Measurements from ENCODE around the gene CHD2. TPM values are rescaled to one million over a fixed set of nuclear protein-coding genes. Genes with fewer than 3 reads are reported as not detected.

CHD2 gene
- total RNA-seq, 1 experiment from 2014 or later = 85.0 TPM

DNA sequence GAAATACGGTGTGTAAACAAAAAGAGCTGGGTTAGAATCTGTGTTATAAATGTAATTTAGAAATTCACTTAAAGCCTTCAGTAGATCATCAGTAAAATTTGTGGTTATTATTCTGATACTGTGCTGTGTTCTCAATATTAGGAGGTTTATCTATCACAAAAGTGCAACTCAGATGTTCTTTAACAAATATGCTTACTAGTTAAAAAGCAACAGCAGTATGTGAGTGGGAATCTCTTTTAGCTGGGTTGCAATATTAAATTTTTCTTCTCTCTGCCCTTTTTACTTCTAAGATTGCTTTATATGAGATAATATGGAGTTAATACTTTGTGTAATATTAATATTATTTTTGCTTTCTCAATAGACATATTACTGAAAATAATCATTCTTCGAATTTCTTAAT, 53.4 kb downstream of the CHD2 start:
- Histone ChIP-seq H3K27me3 (replicated peaks; ENCODE audit: control insufficient read depth, insufficient read depth, low read length) (no peaks in the 10 kb centered on the region), H3K9me3 (peaks cover 17% of the 10 kb centered on the region), H3K4me1 (no peaks in the 10 kb centered on the region), H3K4me3 (ENCODE audit: low read depth, low read length) (no peak overlapping the region), H3K36me3 (ENCODE audit: control insufficient read depth, insufficient read depth, low read length) (peaks cover 3% of the 10 kb centered on the region)
- no peak for DNase-seq
- no peak overlapping the region for H3K27ac Mint-ChIP-seq (ENCODE audit: unreplicated experiment)
- no peaks in the 10 kb centered on the region for H3K27me3 Mint-ChIP-seq (ENCODE audit: insufficient read depth, unreplicated experiment)
- peaks cover 12% of the 10 kb centered on the region for H3K9me3 Mint-ChIP-seq (ENCODE audit: unreplicated experiment)
- BruUV-seq (replicated peaks) = no TSS peak
- POLR2A ChIA-PET = no interaction called here
- H3K4me1 Mint-ChIP-seq (ENCODE audit: low read depth, unreplicated experiment) = no peaks in the 10 kb centered on the region
- peaks cover 92% of the 10 kb centered on the region for H3K36me3 Mint-ChIP-seq (ENCODE audit: insufficient read depth, unreplicated experiment)
- no peak overlapping the region for H3K4me3 Mint-ChIP-seq (ENCODE audit: unreplicated experiment)
- CTCF ChIA-PET = no interaction called here
- TF ChIP-seq, protein P1, sequence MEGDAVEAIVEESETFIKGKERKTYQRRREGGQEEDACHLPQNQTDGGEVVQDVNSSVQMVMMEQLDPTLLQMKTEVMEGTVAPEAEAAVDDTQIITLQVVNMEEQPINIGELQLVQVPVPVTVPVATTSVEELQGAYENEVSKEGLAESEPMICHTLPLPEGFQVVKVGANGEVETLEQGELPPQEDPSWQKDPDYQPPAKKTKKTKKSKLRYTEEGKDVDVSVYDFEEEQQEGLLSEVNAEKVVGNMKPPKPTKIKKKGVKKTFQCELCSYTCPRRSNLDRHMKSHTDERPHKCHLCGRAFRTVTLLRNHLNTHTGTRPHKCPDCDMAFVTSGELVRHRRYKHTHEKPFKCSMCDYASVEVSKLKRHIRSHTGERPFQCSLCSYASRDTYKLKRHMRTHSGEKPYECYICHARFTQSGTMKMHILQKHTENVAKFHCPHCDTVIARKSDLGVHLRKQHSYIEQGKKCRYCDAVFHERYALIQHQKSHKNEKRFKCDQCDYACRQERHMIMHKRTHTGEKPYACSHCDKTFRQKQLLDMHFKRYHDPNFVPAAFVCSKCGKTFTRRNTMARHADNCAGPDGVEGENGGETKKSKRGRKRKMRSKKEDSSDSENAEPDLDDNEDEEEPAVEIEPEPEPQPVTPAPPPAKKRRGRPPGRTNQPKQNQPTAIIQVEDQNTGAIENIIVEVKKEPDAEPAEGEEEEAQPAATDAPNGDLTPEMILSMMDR (IDR thresholded peaks at IDR 0.05; ENCODE audit: insufficient read depth in 1 of 2, low read depth in 1 of 2, low read length in 1 of 2, severe bottlenecking in 1 of 2, unreplicated experiment in 1 of 2) = no peak
- intact Hi-C loops (cut with micrococcal nuclease; ENCODE audit: unreplicated experiment) = no loop called here

DNA sequence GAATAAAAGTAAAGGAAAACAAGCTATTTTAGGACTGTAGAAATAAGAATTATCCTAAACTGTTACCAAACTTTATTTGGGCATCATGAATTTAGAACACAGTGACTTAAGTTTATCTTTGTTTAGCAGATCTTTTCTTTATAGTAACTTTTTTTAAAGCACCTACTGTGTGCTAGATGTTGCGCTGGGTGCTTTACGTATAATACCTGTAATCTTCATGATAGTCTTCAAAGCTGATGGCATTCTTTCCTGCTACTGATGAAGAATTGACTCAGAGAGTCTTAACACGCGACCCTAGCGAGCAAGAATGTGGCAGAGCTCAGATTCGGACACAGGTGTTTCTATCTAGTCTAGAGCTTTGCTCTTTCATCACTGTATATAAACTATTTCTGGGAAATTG, 53.9 kb downstream of the CHD2 start:
- Mint-ChIP-seq H3K4me1 (ENCODE audit: low read depth, unreplicated experiment) (no peaks in the 10 kb centered on the region), H3K4me3 (ENCODE audit: unreplicated experiment) (no peak overlapping the region), H3K27me3 (ENCODE audit: insufficient read depth, unreplicated experiment) (no peaks in the 10 kb centered on the region), H3K36me3 (ENCODE audit: insufficient read depth, unreplicated experiment) (peaks cover 92% of the 10 kb centered on the region), H3K27ac (ENCODE audit: unreplicated experiment) (no peak overlapping the region), H3K9me3 (ENCODE audit: unreplicated experiment) (peaks cover 11% of the 10 kb centered on the region)
- ChIA-PET POLR2A (no interaction called here), CTCF (no interaction called here)
- Histone ChIP-seq H3K27me3 (replicated peaks; ENCODE audit: control insufficient read depth, insufficient read depth, low read length) (no peaks in the 10 kb centered on the region), H3K4me3 (ENCODE audit: low read depth, low read length) (no peak overlapping the region), H3K36me3 (ENCODE audit: control insufficient read depth, insufficient read depth, low read length) (peaks cover 3% of the 10 kb centered on the region), H3K4me1 (no peaks in the 10 kb centered on the region), H3K9me3 (peaks cover 13% of the 10 kb centered on the region)
- DNase-seq = no peak
- TF ChIP-seq, protein P1 (IDR thresholded peaks at IDR 0.05; ENCODE audit: insufficient read depth in 1 of 2, low read depth in 1 of 2, low read length in 1 of 2, severe bottlenecking in 1 of 2, unreplicated experiment in 1 of 2) = no peak
- no TSS peak for BruUV-seq (replicated peaks)
- intact Hi-C loops (cut with micrococcal nuclease; ENCODE audit: unreplicated experiment) = no loop called here

DNA sequence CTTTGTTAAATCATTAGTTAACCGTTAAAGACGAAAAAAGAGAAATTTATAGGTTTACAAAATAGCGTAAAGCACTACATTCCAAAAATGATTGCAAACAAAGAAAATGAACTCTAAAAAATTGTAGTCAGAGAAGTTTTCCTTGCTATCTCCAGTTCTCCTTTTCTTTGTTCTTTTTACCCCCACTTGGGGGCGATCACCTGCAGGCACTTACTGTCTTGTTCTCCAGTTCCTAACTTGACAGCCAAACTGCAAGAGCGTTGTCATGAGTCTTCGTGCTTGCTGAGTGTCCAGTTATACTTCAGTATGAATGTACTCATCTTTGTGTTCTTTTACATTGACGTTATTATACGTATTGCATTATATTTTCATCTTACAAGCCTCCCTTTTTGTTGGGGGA, 54.5 kb downstream of the CHD2 start:
- no peak overlapping the region for H3K27ac Mint-ChIP-seq (ENCODE audit: unreplicated experiment)
- peaks cover 5% of the 10 kb centered on the region for H3K9me3 Mint-ChIP-seq (ENCODE audit: unreplicated experiment)
- peaks cover 1% of the 10 kb centered on the region for H3K36me3 ChIP-seq (ENCODE audit: control insufficient read depth, insufficient read depth, low read length)
- no peaks in the 10 kb centered on the region for H3K4me1 ChIP-seq
- ChIA-PET POLR2A (no interaction called here), CTCF (no interaction called here)
- TF ChIP-seq, protein P1 (IDR thresholded peaks at IDR 0.05; ENCODE audit: insufficient read depth in 1 of 2, low read depth in 1 of 2, low read length in 1 of 2, severe bottlenecking in 1 of 2, unreplicated experiment in 1 of 2) = peak; percentile 46 to 52
- H3K4me3 Mint-ChIP-seq (ENCODE audit: unreplicated experiment) = no peak overlapping the region
- no peak overlapping the region for H3K4me3 ChIP-seq (ENCODE audit: low read depth, low read length)
- no peaks in the 10 kb centered on the region for H3K27me3 ChIP-seq (replicated peaks; ENCODE audit: control insufficient read depth, insufficient read depth, low read length)
- BruUV-seq (replicated peaks) = no TSS peak
- H3K27me3 Mint-ChIP-seq (ENCODE audit: insufficient read depth, unreplicated experiment) = no peaks in the 10 kb centered on the region
- peaks cover 7% of the 10 kb centered on the region for H3K9me3 ChIP-seq
- DNase-seq = peak in 1 of 2 experiments; percentile 46
- intact Hi-C loops (cut with micrococcal nuclease; ENCODE audit: unreplicated experiment) = no loop called here
- no peaks in the 10 kb centered on the region for H3K4me1 Mint-ChIP-seq (ENCODE audit: low read depth, unreplicated experiment)
- H3K36me3 Mint-ChIP-seq (ENCODE audit: insufficient read depth, unreplicated experiment) = peaks cover 92% of the 10 kb centered on the region

Measured in Caco-2 (cell line).